Measurements from ENCODE around the gene RRM2.

RRM2 gene

GRCh38 chr2:10175441-10175840 lies 52.9 kb downstream of the RRM2 start:
- no peak for DNase-seq

GRCh38 chr2:10178751-10179150 lies 56.2 kb downstream of the RRM2 start:
- no peak for DNase-seq

GRCh38 chr2:10179422-10179821 lies 56.9 kb downstream of the RRM2 start:
- DNase-seq = no peak

GRCh38 chr2:10180229-10180628 lies 57.7 kb downstream of the RRM2 start:
- DNase-seq = no peak

Data from GDM1 (cell line).